ENCODE results near the gene CCT5. TPM values are rescaled to one million over a fixed set of nuclear protein-coding genes. Genes with fewer than 3 reads are reported as not detected.

CCT5 gene
- polyA plus RNA-seq, 3 donors: 142 to 236 (median 229) TPM

DNA sequence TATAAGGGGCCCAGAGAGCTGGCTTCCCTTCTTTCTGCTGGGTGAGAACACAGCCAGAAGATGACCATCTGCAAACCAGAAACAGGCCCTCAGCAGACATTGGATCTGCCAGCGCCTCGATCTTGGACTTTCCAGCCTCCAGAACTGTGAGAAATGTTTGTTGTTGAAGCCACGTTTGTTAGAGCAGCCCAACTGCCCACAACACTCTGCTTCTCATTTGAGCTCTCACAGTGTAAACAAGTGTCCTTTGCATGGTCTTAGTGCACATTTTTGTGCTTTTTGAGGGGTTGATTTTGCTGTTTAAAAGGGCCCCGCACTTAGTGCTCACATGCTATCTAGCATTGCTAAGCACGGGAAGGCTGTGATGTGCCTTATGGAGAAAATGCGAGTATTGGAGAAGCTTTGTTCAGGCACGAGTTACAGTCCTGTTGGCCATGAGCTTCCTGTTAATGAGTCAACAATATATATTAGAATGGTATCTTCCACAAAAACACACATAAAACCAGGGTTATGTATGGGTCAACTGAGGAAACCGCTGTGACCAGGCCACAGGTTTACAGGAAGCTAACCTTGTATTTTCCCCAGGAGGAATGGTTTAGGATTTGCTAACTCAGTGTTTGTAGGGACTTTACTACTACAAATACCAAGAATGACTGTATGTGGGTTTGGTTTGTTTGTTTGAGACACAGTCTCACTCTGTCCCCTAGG, 45.7 kb downstream of the CCT5 start:
- 94% methylated on average over 3 of the region's 8 CpGs for WGBS (ENCODE audit: insufficient coverage)

GRCh38 chr5:10297646-10298204, 47.6 kb downstream of the CCT5 start:
- Mint-ChIP-seq H3K27me3 (ENCODE audit: low read depth in 3 of 3) (peaks cover 1 to 3% (median 3%) of the 10 kb centered on the region in 3 donors), H3K27ac (no peak overlapping the region), H3K36me3 (no peaks in the 10 kb centered on the region), H3K9me3 (peaks cover 0 to 1% (median 0%) of the 10 kb centered on the region in 7 donors), H3K4me3 (no peak overlapping the region), H3K4me1 (peaks cover 1% of the 10 kb centered on the region)
- Histone ChIP-seq H2AFZ (ENCODE audit: insufficient read depth, low read depth, low read length, poor library complexity, severe bottlenecking) (no peak overlapping the region), H3K27me3 (ENCODE audit: control insufficient read depth in 2 of 2, insufficient read depth in 2 of 2, low read length in 2 of 2) (no peaks in the 10 kb centered on the region), H4K20me1 (ENCODE audit: insufficient read depth, low read length) (no peaks in the 10 kb centered on the region), H3K36me3 (replicated peaks in 1 of 2; ENCODE audit: control insufficient read depth in 1 of 2, insufficient read depth in 2 of 2, low read length in 2 of 2) (no peaks in the 10 kb centered on the region), H3K9ac (ENCODE audit: insufficient read depth, low read length, poor library complexity, severe bottlenecking) (no peak overlapping the region), H3K27ac (ENCODE audit: low read depth in 1 of 2, low read length in 2 of 2) (no peak overlapping the region), H3K9me3 (replicated peaks in 1 of 2; ENCODE audit: control insufficient read depth in 1 of 2, insufficient read depth in 1 of 2, low read length in 2 of 2) (no peaks in the 10 kb centered on the region), H3K4me1 (ENCODE audit: control insufficient read depth in 1 of 2, insufficient read depth in 2 of 2, low read length in 2 of 2) (no peaks in the 10 kb centered on the region), H3K79me2 (ENCODE audit: insufficient read depth, low read length) (no peaks in the 10 kb centered on the region), H3K4me3 (replicated peaks in 1 of 3; ENCODE audit: low read depth in 2 of 3, low read length in 3 of 3) (no peak overlapping the region), H3K4me2 (replicated peaks; ENCODE audit: extremely low read depth, low read length, poor library complexity, severe bottlenecking) (no peak overlapping the region)
- WGBS (ENCODE audit: insufficient coverage): 97% methylated on average over 9 of the region's 14 CpGs
- intact Hi-C loops (cut with micrococcal nuclease): no loop called here
- no peak for DNase-seq
- TF ChIP-seq CTCF (IDR thresholded peaks at IDR 0.05): no peak

More for the DNA sequence above, 45.7 kb downstream of the CCT5 start:
- Histone ChIP-seq H4K20me1 (ENCODE audit: insufficient read depth, low read length) (no peaks in the 10 kb centered on the region), H2AFZ (ENCODE audit: insufficient read depth, low read depth, low read length, poor library complexity, severe bottlenecking) (no peak overlapping the region), H3K9me3 (replicated peaks in 1 of 2; ENCODE audit: control insufficient read depth in 1 of 2, insufficient read depth in 1 of 2, low read length in 2 of 2) (no peaks in the 10 kb centered on the region), H3K4me3 (replicated peaks in 1 of 3; ENCODE audit: low read depth in 2 of 3, low read length in 3 of 3) (no peak overlapping the region), H3K4me2 (replicated peaks; ENCODE audit: extremely low read depth, low read length, poor library complexity, severe bottlenecking) (no peak overlapping the region), H3K27ac (ENCODE audit: low read depth in 1 of 2, low read length in 2 of 2) (no peak overlapping the region), H3K9ac (ENCODE audit: insufficient read depth, low read length, poor library complexity, severe bottlenecking) (no peak overlapping the region), H3K79me2 (ENCODE audit: insufficient read depth, low read length) (no peaks in the 10 kb centered on the region), H3K4me1 (ENCODE audit: control insufficient read depth in 1 of 2, insufficient read depth in 2 of 2, low read length in 2 of 2) (no peaks in the 10 kb centered on the region), H3K27me3 (ENCODE audit: control insufficient read depth in 2 of 2, insufficient read depth in 2 of 2, low read length in 2 of 2) (no peaks in the 10 kb centered on the region), H3K36me3 (replicated peaks in 1 of 2; ENCODE audit: control insufficient read depth in 1 of 2, insufficient read depth in 2 of 2, low read length in 2 of 2) (no peaks in the 10 kb centered on the region)
- H3K4me3 Mint-ChIP-seq: no peak overlapping the region
- TF ChIP-seq CTCF (IDR thresholded peaks at IDR 0.05): no peak
- no peaks in the 10 kb centered on the region for H3K36me3 Mint-ChIP-seq
- peaks cover 8% of the 10 kb centered on the region for H3K4me1 Mint-ChIP-seq
- intact Hi-C loops (cut with micrococcal nuclease): no loop called here
- no peak overlapping the region for H3K27ac Mint-ChIP-seq
- DNase-seq: no peak
- peaks cover 0 to 1% (median 0%) of the 10 kb centered on the region in 7 donors for H3K9me3 Mint-ChIP-seq
- H3K27me3 Mint-ChIP-seq (ENCODE audit: low read depth in 3 of 3): peaks cover 3 to 4% (median 3%) of the 10 kb centered on the region in 3 donors

Measured in CD14-positive monocyte (primary cell).